Pancreas (tissue), 10 donors: ENCODE results near the gene VSIG10L2. TPM values are rescaled to one million over a fixed set of nuclear protein-coding genes. Genes with fewer than 3 reads are reported as not detected.

Source experiments
- ATAC-seq, 4 donors: fragments of 200-7000 bp; cut with Tn5 transposase; one replicate each; pipeline versions ENCODE4 v1.8.0 to v1.9.1; 2020; ENCODE audit warnings: mild to moderate bottlenecking in 4 of 4, moderate library complexity in 4 of 4
- DNase-seq, 6 donors: peaks; one replicate each; pipeline ENCODE4 v3.0.0-alpha.2; 2020
- FAIRE-seq: peaks from 2 replicates; lab custom pipeline; 2012; peaks lifted over from hg19 to GRCh38; lab: Jason Lieb, UNC
- H3K27ac ChIP-seq, 4 donors: fragments of 200-600 bp; sonication (generic); 1 replicate in 3 of 4; 2 replicates in 1 of 4; pipeline versions ENCODE4 v1.5.0 to v1.8.0; 2020
- H3K27me3 ChIP-seq, 4 donors: fragments of 200-600 bp; one replicate each; pipeline ENCODE4 v1.8.0; 2021
- H3K36me3 ChIP-seq, 3 donors: fragments of 200-600 bp; sonication (generic) in 1 of 3; one replicate each; pipeline versions ENCODE4 v1.5.0 to v1.8.0; 2020 to 2021
- H3K4me1 ChIP-seq, 3 donors: fragments of 200-600 bp; one replicate each; pipeline ENCODE4 v1.8.0; 2021
- H3K4me3 ChIP-seq, 4 donors: fragments of 200-600 bp; sonication (generic) in 2 of 4; one replicate each; pipeline versions ENCODE4 v1.5.0 to v1.8.0; 2020 to 2021
- H3K9me3 ChIP-seq, 4 donors: fragments of 200-600 bp; one replicate each; pipeline ENCODE4 v1.8.0; 2021
- whole genome bisulfite sequencing, 2 donors: extraction: QIAGEN DNeasy Blood & Tissue Kit; methylation state at CpG; one replicate each; pipeline ENCODE4 v1.1.7; 2013; 5-methylcytosine and 5-hydroxymethylcytosine counted together
- intact Hi-C, 3 donors: fragments of 100-400 bp; cut with DNase I; formaldehyde crosslinking; loops; one replicate each; pipeline versions ENCODE4 v1.11.1 to v1.14.2; 2022
- polyA plus RNA-seq, 2 donors: library from polyadenylated mRNA; stranded (reverse); fragments of 200-250 nt; gene quantifications; one replicate each; pipeline ENCODE4 v1.2.3, GENCODE V29; 2013
- total RNA-seq, 6 donors: library from RNA; stranded (reverse); fragmentation: NEBNext Ultra II Directional in 4 of 6; extraction: Animal tissue kit (Norgen Biotek cat#: 25700) in 4 of 6; gene quantifications; one replicate each; pipeline versions ENCODE4 v1.2.1 to v1.2.4, GENCODE V29; 2021 to 2023
- TF ChIP-seq, protein P1 (sequence below), 4 donors: fragments of 200-600 bp; sonication (generic) in 3 of 4; IDR thresholded peaks; one replicate each; pipeline versions ENCODE4 v1.5.0 to v1.8.0; 2021; ENCODE audit warnings: antibody characterized with exemption in 4 of 4
- donor health status: healthy with polysubstance abuse.
- donor health status: DM: no; HTN: no; CAD: no; lungs with moderate emphysema.
- donor health status: DM: no; HTN: no; CAD: no.
- donor health status: control.
- donor health status: control.
- donor health status: Bipolar disorder and iron deficiency.
- donor health status: DM: yes; HTN: yes; CAD: no.
- donor health status: DM: no; HTN: no; CAD: no.
- donor health status: DM: no; HTN: no; CAD: no.
- donor health status: DM: yes; HTN: yes; CAD: no.

VSIG10L2 gene
- total and polyA plus RNA-seq, 8 donors: 0.14 to 0.52 (median 0.22) TPM; not detected in 4

DNA sequence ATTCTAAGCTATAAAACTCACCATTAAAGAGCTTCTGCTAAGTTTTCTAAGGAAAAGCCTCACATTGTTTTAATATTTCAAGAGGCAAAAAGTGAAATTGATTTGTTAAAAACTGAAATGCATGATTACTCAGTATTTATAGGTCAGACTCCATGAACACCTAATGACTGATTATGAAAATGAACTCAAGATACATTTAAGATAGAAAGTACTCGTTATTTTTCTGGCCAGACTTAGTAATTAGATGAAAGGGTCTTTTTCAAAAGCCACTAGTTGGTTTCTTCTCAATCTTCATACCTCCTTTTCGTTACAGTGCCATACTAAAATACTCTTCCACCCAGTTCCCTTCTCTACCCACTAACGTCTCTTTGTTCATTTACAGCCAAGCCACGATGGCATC lies 56.3 kb downstream of the VSIG10L2 start:
- Histone ChIP-seq H3K27ac (no peak overlapping the region), H3K9me3 (no peaks in the 10 kb centered on the region), H3K36me3 (no peaks in the 10 kb centered on the region), H3K4me3 (no peak overlapping the region), H3K27me3 (no peaks in the 10 kb centered on the region), H3K4me1 (no peaks in the 10 kb centered on the region)
- intact Hi-C loops: no loop called here
- DNase-seq (no peak), ATAC-seq (no peak), FAIRE-seq (no peak)
- WGBS, 2 donors: 58 to 82% methylated on average over 4 of the region's 4 CpGs
- TF ChIP-seq, protein P1, sequence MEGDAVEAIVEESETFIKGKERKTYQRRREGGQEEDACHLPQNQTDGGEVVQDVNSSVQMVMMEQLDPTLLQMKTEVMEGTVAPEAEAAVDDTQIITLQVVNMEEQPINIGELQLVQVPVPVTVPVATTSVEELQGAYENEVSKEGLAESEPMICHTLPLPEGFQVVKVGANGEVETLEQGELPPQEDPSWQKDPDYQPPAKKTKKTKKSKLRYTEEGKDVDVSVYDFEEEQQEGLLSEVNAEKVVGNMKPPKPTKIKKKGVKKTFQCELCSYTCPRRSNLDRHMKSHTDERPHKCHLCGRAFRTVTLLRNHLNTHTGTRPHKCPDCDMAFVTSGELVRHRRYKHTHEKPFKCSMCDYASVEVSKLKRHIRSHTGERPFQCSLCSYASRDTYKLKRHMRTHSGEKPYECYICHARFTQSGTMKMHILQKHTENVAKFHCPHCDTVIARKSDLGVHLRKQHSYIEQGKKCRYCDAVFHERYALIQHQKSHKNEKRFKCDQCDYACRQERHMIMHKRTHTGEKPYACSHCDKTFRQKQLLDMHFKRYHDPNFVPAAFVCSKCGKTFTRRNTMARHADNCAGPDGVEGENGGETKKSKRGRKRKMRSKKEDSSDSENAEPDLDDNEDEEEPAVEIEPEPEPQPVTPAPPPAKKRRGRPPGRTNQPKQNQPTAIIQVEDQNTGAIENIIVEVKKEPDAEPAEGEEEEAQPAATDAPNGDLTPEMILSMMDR (IDR thresholded peaks at IDR 0.05): no peak

Other genes starting within 250 kb of the VSIG10L2 start
- not detected for gene PATE1, start 199.8 kb upstream of the VSIG10L2 start, total RNA-seq
- not detected for gene PATE1, start 199.8 kb upstream of the VSIG10L2 start, polyA plus RNA-seq
- gene PATE2, start 167.2 kb upstream of the VSIG10L2 start, total RNA-seq: under 1 TPM in 1 of 6 donors, not detected in 5; 0.08 TPM
- not detected for gene PATE2, start 167.2 kb upstream of the VSIG10L2 start, polyA plus RNA-seq
- gene PATE3, start 157.9 kb upstream of the VSIG10L2 start, total RNA-seq: not detected
- gene PATE3, start 157.9 kb upstream of the VSIG10L2 start, polyA plus RNA-seq: not detected
- not detected for gene PATE4, start 112.7 kb upstream of the VSIG10L2 start, total RNA-seq
- gene PATE4, start 112.7 kb upstream of the VSIG10L2 start, polyA plus RNA-seq: not detected
- gene HYLS1, start 58.4 kb upstream of the VSIG10L2 start, total RNA-seq: 1 to 10 TPM in 3 of 6 donors, under 1 TPM in 3; 0.71 to 2.4 (median 1.2) TPM
- 1 to 10 TPM; 1.6 to 2.3 TPM for gene HYLS1, start 58.4 kb upstream of the VSIG10L2 start, polyA plus RNA-seq
- gene PUS3, start 42.8 kb upstream of the VSIG10L2 start, total RNA-seq: 10 to 100 TPM in 4 of 6 donors, 1 to 10 TPM in 2; 8.9 to 17.9 (median 11.5) TPM
- gene PUS3, start 42.8 kb upstream of the VSIG10L2 start, polyA plus RNA-seq: 10 to 100 TPM in 1 of 2 donors, 1 to 10 TPM in 1; 10.0 to 10.6 TPM
- gene DDX25, start 41.5 kb upstream of the VSIG10L2 start, total RNA-seq: under 1 TPM; 0.41 to 0.98 (median 0.64) TPM
- gene DDX25, start 41.5 kb upstream of the VSIG10L2 start, polyA plus RNA-seq: 1 to 10 TPM in 1 of 2 donors, under 1 TPM in 1; 0.49 to 7.1 TPM
- gene CDON, start 116.8 kb downstream of the VSIG10L2 start, total RNA-seq: 10 to 100 TPM in 1 of 6 donors, 1 to 10 TPM in 5; 2.0 to 10.7 (median 4.5) TPM
- 1 to 10 TPM in 1 of 2 donors, under 1 TPM in 1; 0.80 to 1.3 TPM for gene CDON, start 116.8 kb downstream of the VSIG10L2 start, polyA plus RNA-seq